ENCODE data around the gene CCER1.

CCER1 gene

DNA sequence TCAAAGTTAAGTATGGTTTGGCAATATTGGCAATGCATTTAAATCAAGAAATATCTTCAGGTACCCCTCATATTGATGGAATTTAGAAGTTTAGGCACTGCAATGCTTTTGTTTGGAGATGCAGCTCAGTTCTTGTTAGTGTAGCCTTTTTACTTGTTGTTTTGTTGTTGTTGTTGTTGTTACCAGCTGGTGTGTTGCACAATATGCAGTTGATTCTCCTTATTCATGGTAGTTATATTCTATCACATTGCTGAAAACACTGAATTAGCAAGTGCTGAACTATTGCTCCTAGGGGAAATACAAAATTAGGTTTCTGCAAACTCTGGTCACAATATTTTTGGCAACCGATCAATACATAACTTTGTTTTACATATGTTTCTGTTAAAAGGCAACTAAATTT lies 34.8 kb downstream of the CCER1 start:
- Histone ChIP-seq H3K9me3 (ENCODE audit: control insufficient read depth in 1 of 2, low read length in 2 of 2) (no peaks in the 10 kb centered on the region), H3K36me3 (ENCODE audit: control insufficient read depth in 1 of 2, insufficient read depth in 2 of 2, low read length in 2 of 2) (no peaks in the 10 kb centered on the region), H3K4me3 (ENCODE audit: low read depth in 1 of 2, low read length in 2 of 2) (no peak overlapping the region), H3K27ac (ENCODE audit: low read length) (no peak overlapping the region), H3K4me1 (ENCODE audit: control insufficient read depth in 1 of 2, insufficient read depth in 2 of 2, low read length in 2 of 2) (peaks cover 0 to 14% of the 10 kb centered on the region in 2 donors), H3K27me3 (ENCODE audit: low read depth, low read length) (no peaks in the 10 kb centered on the region)

DNA sequence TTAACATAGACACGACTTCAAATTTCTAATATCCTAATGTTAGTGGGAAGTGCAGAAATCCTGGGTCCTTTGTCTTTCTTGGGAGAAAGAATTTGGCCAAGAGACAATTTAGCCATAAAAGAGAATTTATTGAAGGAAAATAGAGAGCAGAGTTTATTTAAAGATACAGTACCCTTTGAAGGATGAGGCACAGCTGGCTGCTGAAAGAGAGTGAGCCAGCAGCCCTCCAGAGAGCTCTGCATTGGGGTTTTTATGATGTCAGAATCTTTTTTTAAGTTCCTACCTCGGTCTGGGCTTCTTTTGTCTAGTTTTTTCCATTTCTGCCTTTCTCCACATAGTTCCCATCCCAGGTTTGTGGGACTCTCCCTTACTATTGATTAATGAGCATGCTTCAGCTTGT lies 37.5 kb downstream of the CCER1 start:
- H3K9me3 ChIP-seq (ENCODE audit: control insufficient read depth in 1 of 2, low read length in 2 of 2) = peaks cover 0 to 6% of the 10 kb centered on the region in 2 donors
- H3K4me1 ChIP-seq (ENCODE audit: control insufficient read depth in 1 of 2, insufficient read depth in 2 of 2, low read length in 2 of 2) = peaks cover 0 to 12% of the 10 kb centered on the region in 2 donors
- H3K27me3 ChIP-seq (ENCODE audit: low read depth, low read length) = no peaks in the 10 kb centered on the region
- H3K4me3 ChIP-seq (ENCODE audit: low read depth in 1 of 2, low read length in 2 of 2) = no peak overlapping the region
- H3K27ac ChIP-seq (ENCODE audit: low read length) = no peak overlapping the region
- no peaks in the 10 kb centered on the region for H3K36me3 ChIP-seq (ENCODE audit: control insufficient read depth in 1 of 2, insufficient read depth in 2 of 2, low read length in 2 of 2)

DNA sequence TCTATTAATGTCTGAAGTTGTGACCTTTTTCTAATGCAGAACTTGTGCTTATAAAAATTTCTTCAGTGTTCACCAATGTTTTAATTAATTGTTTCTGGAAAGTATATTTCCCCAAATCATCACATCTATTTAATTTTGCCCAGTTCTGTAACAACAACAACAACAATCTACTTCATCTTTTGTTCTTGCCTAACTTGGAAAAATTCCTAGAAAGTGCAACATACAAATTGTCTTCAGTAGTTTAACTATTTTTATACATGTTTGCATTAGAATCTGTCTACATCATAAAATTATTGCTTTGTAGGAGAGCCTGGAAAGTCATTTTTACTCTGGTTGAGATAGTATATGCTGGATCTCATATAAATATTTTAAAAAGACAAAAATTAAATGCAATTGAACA lies 38.5 kb downstream of the CCER1 start:
- peaks cover 0 to 5% of the 10 kb centered on the region in 2 donors for H3K4me1 ChIP-seq (ENCODE audit: control insufficient read depth in 1 of 2, insufficient read depth in 2 of 2, low read length in 2 of 2)
- H3K9me3 ChIP-seq (ENCODE audit: control insufficient read depth in 1 of 2, low read length in 2 of 2) = peaks cover 0 to 6% of the 10 kb centered on the region in 2 donors
- no peak overlapping the region for H3K27ac ChIP-seq (ENCODE audit: low read length)
- no peak overlapping the region for H3K4me3 ChIP-seq (ENCODE audit: low read depth in 1 of 2, low read length in 2 of 2)
- H3K36me3 ChIP-seq (ENCODE audit: control insufficient read depth in 1 of 2, insufficient read depth in 2 of 2, low read length in 2 of 2) = no peaks in the 10 kb centered on the region
- no peaks in the 10 kb centered on the region for H3K27me3 ChIP-seq (ENCODE audit: low read depth, low read length)

DNA sequence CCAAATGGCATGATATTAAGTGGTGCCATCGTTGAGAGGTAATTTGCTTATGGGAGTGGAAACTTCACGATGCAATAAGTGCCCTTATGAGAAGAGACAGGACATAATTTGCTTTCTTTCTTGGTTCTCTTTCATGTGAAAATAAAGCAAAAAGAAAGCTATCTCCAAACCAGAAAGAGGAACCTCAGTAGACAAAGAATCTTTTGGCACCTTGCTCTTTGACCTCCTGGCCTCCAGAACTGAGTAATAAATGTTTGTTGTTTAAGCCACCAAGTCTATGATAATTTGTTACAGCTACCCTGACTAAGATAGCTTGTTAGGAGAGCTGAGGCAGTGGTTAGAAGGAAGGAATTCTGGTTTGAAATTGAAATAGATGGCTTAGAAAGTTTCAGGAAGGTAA lies 39.6 kb downstream of the CCER1 start:
- Histone ChIP-seq H3K4me1 (ENCODE audit: control insufficient read depth in 1 of 2, insufficient read depth in 2 of 2, low read length in 2 of 2) (no peaks in the 10 kb centered on the region), H3K9me3 (ENCODE audit: control insufficient read depth in 1 of 2, low read length in 2 of 2) (peaks cover 0 to 6% of the 10 kb centered on the region in 2 donors), H3K27me3 (ENCODE audit: low read depth, low read length) (no peaks in the 10 kb centered on the region), H3K36me3 (ENCODE audit: control insufficient read depth in 1 of 2, insufficient read depth in 2 of 2, low read length in 2 of 2) (no peaks in the 10 kb centered on the region), H3K4me3 (ENCODE audit: low read depth in 1 of 2, low read length in 2 of 2) (no peak overlapping the region), H3K27ac (ENCODE audit: low read length) (no peak overlapping the region)

DNA sequence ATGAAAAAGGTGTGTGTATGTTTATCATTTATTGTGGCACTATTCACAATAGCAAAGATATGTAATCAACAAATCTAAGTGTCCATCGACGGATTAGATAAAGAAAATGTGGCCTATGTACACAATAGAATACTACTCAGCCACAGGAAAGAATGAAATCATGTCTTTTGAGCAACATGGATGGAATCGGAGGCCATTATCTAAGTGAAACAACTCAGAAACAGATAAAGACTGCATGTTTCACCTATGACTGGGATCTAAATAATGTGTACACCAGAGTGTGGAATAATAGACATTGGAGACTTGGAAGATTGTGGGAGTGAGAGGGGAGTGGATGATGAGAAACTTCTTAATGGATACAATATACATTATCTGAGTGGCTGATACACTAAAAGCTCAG lies 44.0 kb downstream of the CCER1 start:
- peaks cover 0 to 6% of the 10 kb centered on the region in 2 donors for H3K9me3 ChIP-seq (ENCODE audit: control insufficient read depth in 1 of 2, low read length in 2 of 2)
- no peaks in the 10 kb centered on the region for H3K27me3 ChIP-seq (ENCODE audit: low read depth, low read length)
- no peak overlapping the region for H3K27ac ChIP-seq (ENCODE audit: low read length)
- no peaks in the 10 kb centered on the region for H3K36me3 ChIP-seq (ENCODE audit: control insufficient read depth in 1 of 2, insufficient read depth in 2 of 2, low read length in 2 of 2)
- H3K4me1 ChIP-seq (ENCODE audit: control insufficient read depth in 1 of 2, insufficient read depth in 2 of 2, low read length in 2 of 2) = no peaks in the 10 kb centered on the region
- H3K4me3 ChIP-seq (ENCODE audit: low read depth in 1 of 2, low read length in 2 of 2) = no peak overlapping the region

DNA sequence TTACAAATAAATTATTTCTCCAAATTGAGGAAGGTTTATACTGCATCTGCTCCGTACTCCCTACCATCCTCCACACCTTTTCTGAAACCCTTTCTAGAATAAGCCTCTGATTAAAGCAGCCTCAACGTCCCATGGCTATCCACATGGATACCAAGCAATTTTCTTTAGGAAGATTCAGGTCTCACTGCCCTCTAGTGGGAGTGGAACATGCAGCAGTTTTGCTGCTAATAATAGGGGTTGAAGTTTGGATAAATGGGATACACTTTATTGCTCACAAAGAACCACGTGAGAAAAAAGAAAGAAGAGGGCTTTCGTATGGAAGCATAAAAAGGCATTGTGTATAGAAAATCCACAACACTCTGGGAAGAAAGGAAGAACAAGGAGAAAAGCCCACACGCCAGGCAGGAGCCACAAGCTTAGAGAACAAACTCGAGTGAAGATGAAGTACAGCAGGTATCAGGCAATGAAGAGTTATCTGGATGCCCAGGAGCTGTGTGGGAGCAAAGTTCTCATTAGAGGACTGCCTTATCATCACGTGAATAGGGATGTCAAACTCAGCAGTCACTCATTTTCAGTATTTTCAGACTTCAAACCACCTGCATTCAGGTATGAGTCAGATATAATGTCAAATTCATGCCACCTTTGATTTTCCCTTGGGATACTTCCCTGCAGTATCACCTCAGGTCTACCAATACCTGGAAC lies 45.8 kb downstream of the CCER1 start:
- Histone ChIP-seq H3K9me3 (ENCODE audit: control insufficient read depth in 1 of 2, low read length in 2 of 2) (peaks cover 0 to 6% of the 10 kb centered on the region in 2 donors), H3K4me3 (ENCODE audit: low read depth in 1 of 2, low read length in 2 of 2) (no peak overlapping the region), H3K4me1 (ENCODE audit: control insufficient read depth in 1 of 2, insufficient read depth in 2 of 2, low read length in 2 of 2) (no peaks in the 10 kb centered on the region), H3K36me3 (ENCODE audit: control insufficient read depth in 1 of 2, insufficient read depth in 2 of 2, low read length in 2 of 2) (no peaks in the 10 kb centered on the region), H3K27ac (ENCODE audit: low read length) (no peak overlapping the region), H3K27me3 (ENCODE audit: low read depth, low read length) (no peaks in the 10 kb centered on the region)

DNA sequence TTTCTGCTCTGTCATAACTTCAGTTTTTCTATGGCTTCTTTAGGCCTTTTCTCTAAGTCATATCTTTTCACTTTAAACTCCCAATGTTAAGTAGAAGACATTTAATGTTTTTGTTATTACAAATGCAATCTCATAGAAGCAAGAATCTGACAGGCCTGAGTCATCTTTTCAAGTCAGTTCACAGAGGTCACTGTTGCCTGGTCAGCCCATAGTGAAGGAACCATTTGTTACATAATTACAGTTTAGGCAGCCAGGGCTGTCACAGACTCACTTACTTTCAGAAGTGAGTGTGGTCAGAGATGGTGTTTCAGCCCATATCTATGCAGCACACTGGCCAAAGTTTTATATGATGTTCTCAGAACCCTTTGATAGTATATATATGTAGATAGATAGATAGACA lies 46.5 kb downstream of the CCER1 start:
- no peak overlapping the region for H3K27ac ChIP-seq (ENCODE audit: low read length)
- no peaks in the 10 kb centered on the region for H3K27me3 ChIP-seq (ENCODE audit: low read depth, low read length)
- H3K9me3 ChIP-seq (ENCODE audit: control insufficient read depth in 1 of 2, low read length in 2 of 2) = no peaks in the 10 kb centered on the region
- no peaks in the 10 kb centered on the region for H3K4me1 ChIP-seq (ENCODE audit: control insufficient read depth in 1 of 2, insufficient read depth in 2 of 2, low read length in 2 of 2)
- H3K4me3 ChIP-seq (ENCODE audit: low read depth in 1 of 2, low read length in 2 of 2) = no peak overlapping the region
- H3K36me3 ChIP-seq (ENCODE audit: control insufficient read depth in 1 of 2, insufficient read depth in 2 of 2, low read length in 2 of 2) = no peaks in the 10 kb centered on the region

DNA sequence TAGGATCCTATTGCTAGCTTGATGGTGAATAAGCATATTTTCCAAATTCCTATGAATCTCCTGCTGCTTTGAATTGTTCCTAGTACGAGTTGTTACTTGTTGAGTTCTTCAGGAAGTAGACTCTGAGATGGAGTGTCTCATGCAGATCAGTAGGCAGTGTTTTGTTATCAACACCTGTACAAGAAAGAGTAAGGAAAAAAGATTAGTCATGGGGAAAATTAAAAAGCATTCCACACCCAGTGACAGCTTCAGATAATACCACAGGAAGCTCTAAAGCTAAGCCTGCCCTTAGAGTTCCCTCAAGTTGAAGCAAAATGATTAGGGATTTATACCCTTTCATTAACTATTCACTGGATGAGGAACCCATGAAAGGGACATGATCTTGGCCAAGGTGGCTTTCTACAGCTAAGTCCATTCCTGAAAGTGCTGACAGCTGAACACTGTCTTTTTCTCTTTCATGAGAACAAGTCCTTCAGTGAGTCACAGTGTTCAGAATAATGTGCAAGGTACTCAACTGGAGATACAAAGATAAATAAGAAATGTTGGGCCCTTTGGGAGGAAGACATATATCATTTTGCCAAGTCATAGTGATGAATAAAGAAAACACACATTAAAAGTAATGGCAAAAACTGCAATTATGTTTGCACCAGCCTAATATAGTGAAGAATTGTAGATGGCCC lies 49.1 kb downstream of the CCER1 start:
- Histone ChIP-seq H3K4me3 (ENCODE audit: low read depth in 1 of 2, low read length in 2 of 2) (no peak overlapping the region), H3K27ac (ENCODE audit: low read length) (no peak overlapping the region), H3K36me3 (ENCODE audit: control insufficient read depth in 1 of 2, insufficient read depth in 2 of 2, low read length in 2 of 2) (no peaks in the 10 kb centered on the region), H3K9me3 (ENCODE audit: control insufficient read depth in 1 of 2, low read length in 2 of 2) (no peaks in the 10 kb centered on the region), H3K4me1 (ENCODE audit: control insufficient read depth in 1 of 2, insufficient read depth in 2 of 2, low read length in 2 of 2) (no peaks in the 10 kb centered on the region), H3K27me3 (ENCODE audit: low read depth, low read length) (no peaks in the 10 kb centered on the region)

DNA sequence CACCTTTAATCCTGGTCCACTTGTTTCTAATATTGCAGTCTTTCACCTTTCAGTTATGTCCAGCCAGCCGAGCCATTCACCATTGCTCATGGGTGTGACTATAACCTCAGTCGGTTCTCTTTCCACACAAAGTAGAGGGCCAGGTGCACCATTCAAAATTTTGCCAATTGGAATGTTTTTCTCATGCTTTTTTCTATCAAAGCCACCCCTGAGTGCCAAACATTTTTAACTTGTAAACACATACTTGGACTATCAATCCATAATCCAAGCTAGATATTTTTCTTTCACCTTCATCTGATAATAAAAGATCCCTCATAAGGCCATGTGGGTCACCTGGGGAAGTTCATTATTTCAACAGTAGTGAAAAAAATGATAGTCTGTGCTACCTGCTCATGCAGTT lies 52.4 kb downstream of the CCER1 start:
- Histone ChIP-seq H3K27ac (ENCODE audit: low read length) (no peak overlapping the region), H3K9me3 (ENCODE audit: control insufficient read depth in 1 of 2, low read length in 2 of 2) (no peaks in the 10 kb centered on the region), H3K4me3 (ENCODE audit: low read depth in 1 of 2, low read length in 2 of 2) (no peak overlapping the region), H3K36me3 (ENCODE audit: control insufficient read depth in 1 of 2, insufficient read depth in 2 of 2, low read length in 2 of 2) (no peaks in the 10 kb centered on the region), H3K4me1 (ENCODE audit: control insufficient read depth in 1 of 2, insufficient read depth in 2 of 2, low read length in 2 of 2) (no peaks in the 10 kb centered on the region), H3K27me3 (ENCODE audit: low read depth, low read length) (no peaks in the 10 kb centered on the region)
